GM23248 (cell line): Measurements from ENCODE around the gene ERG.

Experiments used
- EZH2 ChIP-seq: fragments of 200-600 bp; sonication (generic); IDR thresholded peaks from 2 replicates; pipeline ENCODE4 v1.6.1; 2018; ENCODE audit warnings: antibody characterized with exemption, mild to moderate bottlenecking; ENCODE audit not compliant: insufficient read depth, poor library complexity, severe bottlenecking
- EZH2phosphoT487 ChIP-seq: fragments of 200-600 bp; sonication (generic); IDR thresholded peaks from 2 replicates; pipeline ENCODE4 v1.6.1; 2018; ENCODE audit warnings: antibody characterized with exemption, moderate library complexity, mild to moderate bottlenecking, low read depth; ENCODE audit not compliant: insufficient read depth

DNA sequence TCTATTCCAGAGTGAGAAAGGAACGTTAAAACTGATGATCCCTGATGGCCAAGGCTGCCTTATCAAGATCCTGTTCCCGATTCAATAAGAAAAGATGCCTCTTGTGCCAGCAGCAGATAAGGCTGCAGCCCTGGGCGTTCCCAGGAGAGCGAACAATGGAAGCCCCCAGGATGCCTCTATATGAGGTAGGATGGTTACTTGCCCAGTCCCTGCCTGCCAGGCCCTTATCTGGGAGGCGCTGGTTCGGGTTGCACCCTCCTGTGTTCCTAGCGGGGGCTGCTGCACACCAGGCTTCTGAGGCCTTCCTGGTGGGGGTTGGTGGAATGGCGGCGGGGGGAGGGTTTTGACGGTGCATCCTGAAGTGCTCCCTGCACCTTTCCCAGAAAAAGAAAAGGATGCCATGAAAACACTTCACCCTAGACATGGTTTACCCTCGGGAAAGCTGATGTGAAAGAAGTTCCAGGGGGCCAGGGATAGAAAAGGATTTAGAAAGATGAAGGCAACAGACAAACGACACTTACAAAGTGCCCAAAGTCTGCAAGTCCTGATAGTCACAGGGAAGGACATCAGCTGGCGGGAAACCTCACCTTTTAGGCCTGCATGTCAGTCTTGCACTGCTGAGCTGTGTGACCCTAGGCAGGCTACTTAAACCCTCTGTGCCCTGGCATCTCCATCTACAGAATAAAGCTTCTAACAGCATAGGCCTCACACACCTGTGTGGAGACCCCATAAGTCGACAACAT lies 141.2 kb downstream of the ERG start:
- TF ChIP-seq EZH2 (no peak), EZH2phosphoT487 (no peak)
